PC-3 (cell line): ENCODE data around the gene OGDH. TPM values are rescaled to one million over a fixed set of nuclear protein-coding genes. Genes with fewer than 3 reads are reported as not detected.
A peak's percentile ranks its signal among the peaks of the same experiment; 100 is the strongest.

Source experiments
- ATAC-seq: fragments of 200-7000 bp; cut with Tn5 transposase; 2 replicates; pipeline ENCODE4 v1.9.1; 2020; ENCODE audit warnings: mild to moderate bottlenecking, moderate library complexity
- BruUV-seq: library from RNA; stranded (reverse); fragments of 400-500 nt; replicated peaks from 2 replicates; lab custom pipeline; 2021; lab: Mats Ljungman, UMichigan
- CTCF ChIA-PET: fragments of 300-600 bp; sonication (Branson Sonifier 250); formaldehyde crosslinking; loops from one replicate; lab custom pipeline; 2022; ENCODE audit warnings: antibody characterized with exemption; lab: Charles Lee
- POLR2A ChIA-PET: fragments of 300-600 bp; sonication (Branson Sonifier 250); formaldehyde crosslinking; loops from one replicate; lab custom pipeline; 2022; ENCODE audit warnings: antibody characterized with exemption; ENCODE audit not compliant: unreplicated experiment; lab: Charles Lee
- DNase-seq: peaks from one replicate; pipeline ENCODE4 v3.0.0-alpha.2; 2015
- H2AFZ ChIP-seq: fragments of 300-600 bp; sonication (generic); 2 replicates; pipeline ENCODE4 v1.6.0; 2016; ENCODE audit warnings: antibody characterized with exemption, low read length
- H3F3A ChIP-seq: fragments of 300-600 bp; sonication (generic); one replicate; pipeline ENCODE4 v1.6.0; 2017; ENCODE audit warnings: antibody characterized with exemption, low read length, control low read depth, mild to moderate bottlenecking; ENCODE audit not compliant: unreplicated experiment
- H3K27ac ChIP-seq: fragments of 300-600 bp; sonication (generic); 2 replicates; pipeline ENCODE4 v1.5.1; 2016; ENCODE audit warnings: mild to moderate bottlenecking, low read length
- H3K27me3 ChIP-seq: fragments of 300-600 bp; sonication (generic); 2 replicates; pipeline ENCODE4 v1.6.1; 2016; ENCODE audit warnings: low read length, mixed read lengths
- H3K36me3 ChIP-seq: fragments of 300-600 bp; sonication (generic); 2 replicates; pipeline ENCODE4 v1.6.1; 2016; ENCODE audit warnings: low read depth, mixed run types, low read length, mixed read lengths
- H3K4me1 ChIP-seq: fragments of 300-600 bp; sonication (generic); 2 replicates; pipeline ENCODE4 v1.5.1; 2016; ENCODE audit warnings: low read length; ENCODE audit not compliant: insufficient read depth
- H3K4me2 ChIP-seq: fragments of 300-600 bp; sonication (generic); 2 replicates; pipeline ENCODE4 v1.6.0; 2016; ENCODE audit warnings: low read length
- H3K4me3 ChIP-seq: fragments of 300-600 bp; sonication (generic); 2 replicates; pipeline ENCODE4 v1.5.1; 2016; ENCODE audit warnings: mild to moderate bottlenecking, low read length, mixed read lengths
- H3K79me2 ChIP-seq: fragments of 300-600 bp; sonication (generic); 2 replicates; pipeline ENCODE4 v1.6.1; 2017; ENCODE audit warnings: low read length, mixed read lengths
- H3K9ac ChIP-seq: fragments of 300-600 bp; sonication (generic); 2 replicates; pipeline ENCODE4 v1.6.0; 2016; ENCODE audit warnings: mild to moderate bottlenecking, low read length
- H3K9me2 ChIP-seq: fragments of 300-600 bp; sonication (generic); replicated peaks from 2 replicates; pipeline ENCODE4 v1.6.1; 2016; ENCODE audit warnings: mixed run types, low read length, mixed read lengths
- H3K9me3 ChIP-seq: fragments of 300-600 bp; sonication (generic); 2 replicates; pipeline ENCODE4 v1.6.1; 2016; ENCODE audit warnings: low read length, mixed read lengths
- H4K20me1 ChIP-seq: fragments of 300-600 bp; sonication (generic); 2 replicates; pipeline ENCODE4 v1.6.1; 2016; ENCODE audit warnings: low read length, mixed read lengths
- EZH2 ChIP-seq: fragments of 300-600 bp; sonication (generic); IDR thresholded peaks from one replicate; pipeline ENCODE4 v1.6.1; 2017; ENCODE audit warnings: antibody characterized with exemption, mild to moderate bottlenecking, low read length; ENCODE audit not compliant: unreplicated experiment
- EZH2phosphoT487 ChIP-seq: fragments of 300-600 bp; sonication (generic); IDR thresholded peaks from 2 replicates; pipeline ENCODE4 v1.6.1; 2018; ENCODE audit warnings: mild to moderate bottlenecking, antibody characterized with exemption, low read length, borderline replicate concordance
- intact Hi-C: fragments of 100-400 bp; cut with micrococcal nuclease; formaldehyde crosslinking; loops from 2 replicates; pipeline ENCODE4 v1.9.0; 2023
- total RNA-seq: library from RNA; depleted of rRNA; stranded (reverse); fragments of >200 nt; gene quantifications from 2 replicates; pipeline ENCODE4 v1.2.3, GENCODE V29; 2014
- TF ChIP-seq, protein P1 (sequence below): fragments of 300-600 bp; sonication (generic); conservative IDR thresholded peaks from 2 replicates; pipeline ENCODE4 v1.5.1; 2017; ENCODE audit warnings: antibody characterized with exemption, low read depth, mild to moderate bottlenecking, low read length

Gene OGDH
- total RNA-seq, 1 experiment from 2014 or later = 66.2 TPM

DNA sequence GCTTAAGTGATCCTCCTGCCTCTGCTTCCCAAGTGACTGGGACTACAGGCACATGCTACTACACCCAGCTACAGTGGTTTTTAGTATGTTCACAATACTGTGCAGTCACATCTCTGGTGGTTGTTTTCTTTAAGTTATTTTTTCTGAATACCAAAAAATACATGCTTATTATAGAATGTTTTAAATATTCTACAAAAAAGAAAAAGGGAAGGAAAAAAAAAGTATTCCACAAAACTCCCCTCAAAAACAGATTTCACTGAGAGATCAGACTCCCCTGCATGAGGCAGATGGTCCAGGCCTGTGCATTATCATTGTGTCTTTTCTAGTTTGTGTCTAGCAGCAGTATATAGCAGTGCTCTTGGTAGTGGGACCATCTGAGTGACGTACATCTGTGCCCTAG lies 36.8 kb downstream of the OGDH start:
- Histone ChIP-seq H3K4me3 (no peak overlapping the region), H3F3A (peaks cover 5% of the 10 kb centered on the region), H2AFZ (no peak overlapping the region), H3K27me3 (no peaks in the 10 kb centered on the region), H3K4me1 (peaks cover 23% of the 10 kb centered on the region), H3K79me2 (peaks cover 15% of the 10 kb centered on the region), H3K9me3 (no peaks in the 10 kb centered on the region), H3K9ac (no peak overlapping the region), H3K27ac (no peak overlapping the region), H4K20me1 (no peaks in the 10 kb centered on the region), H3K4me2 (no peak overlapping the region), H3K36me3 (no peaks in the 10 kb centered on the region), H3K9me2 (no peaks in the 10 kb centered on the region)
- no peak for DNase-seq
- intact Hi-C loops = no loop called here
- POLR2A ChIA-PET = no interaction called here
- TF ChIP-seq EZH2phosphoT487 = no peak
- TF ChIP-seq EZH2 = no peak
- TF ChIP-seq, protein P1, sequence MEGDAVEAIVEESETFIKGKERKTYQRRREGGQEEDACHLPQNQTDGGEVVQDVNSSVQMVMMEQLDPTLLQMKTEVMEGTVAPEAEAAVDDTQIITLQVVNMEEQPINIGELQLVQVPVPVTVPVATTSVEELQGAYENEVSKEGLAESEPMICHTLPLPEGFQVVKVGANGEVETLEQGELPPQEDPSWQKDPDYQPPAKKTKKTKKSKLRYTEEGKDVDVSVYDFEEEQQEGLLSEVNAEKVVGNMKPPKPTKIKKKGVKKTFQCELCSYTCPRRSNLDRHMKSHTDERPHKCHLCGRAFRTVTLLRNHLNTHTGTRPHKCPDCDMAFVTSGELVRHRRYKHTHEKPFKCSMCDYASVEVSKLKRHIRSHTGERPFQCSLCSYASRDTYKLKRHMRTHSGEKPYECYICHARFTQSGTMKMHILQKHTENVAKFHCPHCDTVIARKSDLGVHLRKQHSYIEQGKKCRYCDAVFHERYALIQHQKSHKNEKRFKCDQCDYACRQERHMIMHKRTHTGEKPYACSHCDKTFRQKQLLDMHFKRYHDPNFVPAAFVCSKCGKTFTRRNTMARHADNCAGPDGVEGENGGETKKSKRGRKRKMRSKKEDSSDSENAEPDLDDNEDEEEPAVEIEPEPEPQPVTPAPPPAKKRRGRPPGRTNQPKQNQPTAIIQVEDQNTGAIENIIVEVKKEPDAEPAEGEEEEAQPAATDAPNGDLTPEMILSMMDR = no peak
- BruUV-seq = no TSS peak
- CTCF ChIA-PET = no interaction called here
- ATAC-seq = no peak

DNA sequence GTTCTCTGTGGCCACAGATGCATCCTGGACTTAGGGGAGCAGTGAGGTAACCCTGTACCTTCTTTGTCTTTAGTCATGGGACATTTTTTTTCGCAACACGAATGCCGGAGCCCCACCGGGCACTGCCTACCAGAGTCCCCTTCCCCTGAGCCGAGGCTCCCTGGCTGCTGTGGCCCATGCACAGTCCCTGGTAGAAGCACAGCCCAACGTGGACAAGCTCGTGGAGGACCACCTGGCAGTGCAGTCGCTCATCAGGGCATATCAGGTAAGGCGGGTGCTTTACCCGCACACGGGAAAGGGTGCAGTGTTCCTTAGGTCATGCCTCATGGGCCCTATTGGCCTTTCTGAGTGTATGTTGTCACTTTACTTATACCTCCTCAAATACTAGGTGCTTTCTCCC lies 38.8 kb downstream of the OGDH start:
- Histone ChIP-seq H4K20me1 (no peaks in the 10 kb centered on the region), H3K27ac (no peak overlapping the region), H3K9ac (no peak overlapping the region), H3K36me3 (peaks cover 2% of the 10 kb centered on the region; the same call in 1 of the 2 replicates), H2AFZ (no peak overlapping the region), H3K9me3 (no peaks in the 10 kb centered on the region), H3K79me2 (peaks cover 5% of the 10 kb centered on the region), H3F3A (no peaks in the 10 kb centered on the region), H3K4me1 (peaks cover 3% of the 10 kb centered on the region), H3K4me2 (no peak overlapping the region), H3K27me3 (no peaks in the 10 kb centered on the region), H3K4me3 (no peak overlapping the region), H3K9me2 (no peaks in the 10 kb centered on the region)
- no peak for ATAC-seq
- TF ChIP-seq EZH2phosphoT487 (no peak), EZH2 (no peak)
- TF ChIP-seq, protein P1 = no peak
- POLR2A ChIA-PET = no interaction called here
- CTCF ChIA-PET = no interaction called here
- no peak for DNase-seq
- no TSS peak for BruUV-seq
- intact Hi-C loops = no loop called here

DNA sequence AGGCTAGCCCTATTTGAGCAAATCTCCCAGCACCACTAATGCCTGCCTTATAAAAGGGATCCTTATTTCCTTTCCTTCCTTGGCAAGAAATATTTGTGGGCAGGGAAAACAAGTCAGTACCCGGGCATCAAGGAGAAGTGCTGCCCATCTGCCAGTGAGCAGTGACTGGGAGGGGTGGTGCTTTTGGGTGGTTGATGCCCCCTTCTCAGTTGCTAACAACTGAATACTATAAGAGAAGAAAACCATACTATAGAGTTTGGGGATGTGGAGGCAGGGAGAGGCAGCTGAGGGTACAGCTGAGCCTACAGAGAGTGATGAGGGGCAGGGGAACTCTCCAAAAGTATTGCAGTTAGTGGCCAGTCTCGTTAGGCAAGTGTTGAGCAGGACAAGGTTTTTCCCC lies 39.3 kb downstream of the OGDH start:
- Histone ChIP-seq H4K20me1 (no peaks in the 10 kb centered on the region), H3K9me2 (no peaks in the 10 kb centered on the region), H3K4me2 (no peak overlapping the region), H3K27me3 (no peaks in the 10 kb centered on the region), H3F3A (no peaks in the 10 kb centered on the region), H3K4me3 (no peak overlapping the region), H3K9ac (no peak overlapping the region), H3K9me3 (no peaks in the 10 kb centered on the region), H3K4me1 (no peaks in the 10 kb centered on the region), H3K36me3 (peaks cover 2% of the 10 kb centered on the region; the same call in 1 of the 2 replicates), H3K79me2 (peaks cover under 1% of the 10 kb centered on the region; the same call in 1 of the 2 replicates), H3K27ac (no peak overlapping the region), H2AFZ (no peak overlapping the region)
- DNase-seq = no peak
- no peak for ATAC-seq
- TF ChIP-seq, protein P1 = no peak
- no peak for TF ChIP-seq EZH2
- TF ChIP-seq EZH2phosphoT487 = no peak
- TSS peak; percentile 2 for BruUV-seq
- intact Hi-C loops = no loop called here
- ChIA-PET POLR2A (no interaction called here), CTCF (no interaction called here)
